Trophoblast cell (in vitro differentiated cells and primary cell): Measurements from ENCODE around the gene IFI30.
A peak's percentile ranks its signal among the peaks of the same experiment; 100 is the strongest.

Source experiments
- DNase-seq, 2 donors: peaks; one replicate each; pipeline ENCODE4 v3.0.0-alpha.2; 2016
- H2AFZ ChIP-seq: 2 replicates; pipeline ENCODE4 v1.6.1; 2013; ENCODE audit warnings: low read length, moderate library complexity, mild to moderate bottlenecking; ENCODE audit not compliant: insufficient read depth, poor library complexity
- H2AK5ac ChIP-seq: 2 replicates; pipeline ENCODE4 v1.6.1; 2013; ENCODE audit warnings: mild to moderate bottlenecking, low read length
- H2BK120ac ChIP-seq: 2 replicates; pipeline ENCODE4 v1.6.1; 2013; ENCODE audit warnings: low read length, mild to moderate bottlenecking, moderate library complexity; ENCODE audit not compliant: insufficient read depth, poor library complexity
- H2BK12ac ChIP-seq: 2 replicates; pipeline ENCODE4 v1.6.1; 2013; ENCODE audit warnings: mild to moderate bottlenecking, low read length, moderate library complexity
- H2BK5ac ChIP-seq: 2 replicates; pipeline ENCODE4 v1.6.1; 2013; ENCODE audit warnings: low read length, low read depth, moderate library complexity, mild to moderate bottlenecking; ENCODE audit not compliant: poor library complexity
- H3K14ac ChIP-seq: 2 replicates; pipeline ENCODE4 v1.6.1; 2013; ENCODE audit warnings: mild to moderate bottlenecking, low read length
- H3K18ac ChIP-seq: 2 replicates; pipeline ENCODE4 v1.6.1; 2013; ENCODE audit warnings: mild to moderate bottlenecking, low read length
- H3K23ac ChIP-seq: 2 replicates; pipeline ENCODE4 v1.6.1; 2013; ENCODE audit warnings: low read length
- H3K27ac ChIP-seq: 2 replicates; pipeline ENCODE4 v1.5.1; 2013; ENCODE audit warnings: low read depth, mild to moderate bottlenecking, inconsistent platforms, low read length, moderate library complexity
- H3K27me3 ChIP-seq: 2 replicates; pipeline ENCODE4 v1.6.1; 2013; ENCODE audit warnings: inconsistent platforms, mild to moderate bottlenecking, low read length, moderate library complexity; ENCODE audit not compliant: insufficient read depth
- H3K36me3 ChIP-seq, 2 experiments: 1 replicate in 1 of 2; 2 replicates in 1 of 2; pipeline ENCODE4 v1.6.1; 2013; ENCODE audit warnings: low read length in 2 of 2, mild to moderate bottlenecking in 2 of 2, moderate library complexity in 1 of 2; ENCODE audit not compliant: insufficient read depth in 2 of 2, control insufficient read depth in 1 of 2
- H3K4ac ChIP-seq: 2 replicates; pipeline ENCODE4 v1.6.1; 2013; ENCODE audit warnings: low read depth, mild to moderate bottlenecking, low read length, moderate library complexity
- H3K4me1 ChIP-seq, 2 experiments: 1 replicate in 1 of 2; 2 replicates in 1 of 2; pipeline ENCODE4 v1.6.1; 2013; ENCODE audit warnings: low read length in 2 of 2, mild to moderate bottlenecking in 2 of 2, moderate library complexity in 1 of 2; ENCODE audit not compliant: insufficient read depth in 2 of 2, control insufficient read depth in 1 of 2
- H3K4me2 ChIP-seq: 2 replicates; pipeline ENCODE4 v1.6.1; 2013; ENCODE audit warnings: inconsistent platforms, mild to moderate bottlenecking, low read length, moderate library complexity
- H3K4me3 ChIP-seq: 2 replicates; pipeline ENCODE4 v1.5.1; 2013; ENCODE audit warnings: mild to moderate bottlenecking, low read depth, low read length, inconsistent platforms
- H3K79me1 ChIP-seq: one replicate; pipeline ENCODE4 v1.6.1; 2013; ENCODE audit warnings: low read length
- H3K79me2 ChIP-seq: 2 replicates; pipeline ENCODE4 v1.6.1; 2013; ENCODE audit warnings: low read length, mild to moderate bottlenecking; ENCODE audit not compliant: control insufficient read depth, insufficient read depth, poor library complexity
- H3K9ac ChIP-seq: 2 replicates; pipeline ENCODE4 v1.6.1; 2013; ENCODE audit warnings: mild to moderate bottlenecking, low read length
- H3K9me3 ChIP-seq: 2 replicates; pipeline ENCODE4 v1.6.1; 2013; ENCODE audit warnings: low read depth, mild to moderate bottlenecking, control low read depth, inconsistent platforms, low read length; ENCODE audit not compliant: insufficient read depth
- H4K12ac ChIP-seq: 2 replicates; pipeline ENCODE4 v1.6.1; 2013; ENCODE audit warnings: low read depth, mild to moderate bottlenecking, low read length, moderate library complexity
- H4K8ac ChIP-seq: 2 replicates; pipeline ENCODE4 v1.6.1; 2013; ENCODE audit warnings: low read depth, mild to moderate bottlenecking, low read length, moderate library complexity
- H4K91ac ChIP-seq: one replicate; pipeline ENCODE4 v1.6.1; 2013; ENCODE audit warnings: low read depth, mild to moderate bottlenecking, low read length, moderate library complexity
- WGBS: extraction: QIAGEN DNeasy Blood & Tissue Kit; methylation state at CpG from one replicate; pipeline ENCODE4 v1.1.7; 2013; ENCODE audit warnings: missing lambda C conversion rate; ENCODE audit not compliant: insufficient read length, insufficient coverage; ENCODE audit errors: extremely low coverage; 5-methylcytosine and 5-hydroxymethylcytosine counted together

IFI30 gene

DNA sequence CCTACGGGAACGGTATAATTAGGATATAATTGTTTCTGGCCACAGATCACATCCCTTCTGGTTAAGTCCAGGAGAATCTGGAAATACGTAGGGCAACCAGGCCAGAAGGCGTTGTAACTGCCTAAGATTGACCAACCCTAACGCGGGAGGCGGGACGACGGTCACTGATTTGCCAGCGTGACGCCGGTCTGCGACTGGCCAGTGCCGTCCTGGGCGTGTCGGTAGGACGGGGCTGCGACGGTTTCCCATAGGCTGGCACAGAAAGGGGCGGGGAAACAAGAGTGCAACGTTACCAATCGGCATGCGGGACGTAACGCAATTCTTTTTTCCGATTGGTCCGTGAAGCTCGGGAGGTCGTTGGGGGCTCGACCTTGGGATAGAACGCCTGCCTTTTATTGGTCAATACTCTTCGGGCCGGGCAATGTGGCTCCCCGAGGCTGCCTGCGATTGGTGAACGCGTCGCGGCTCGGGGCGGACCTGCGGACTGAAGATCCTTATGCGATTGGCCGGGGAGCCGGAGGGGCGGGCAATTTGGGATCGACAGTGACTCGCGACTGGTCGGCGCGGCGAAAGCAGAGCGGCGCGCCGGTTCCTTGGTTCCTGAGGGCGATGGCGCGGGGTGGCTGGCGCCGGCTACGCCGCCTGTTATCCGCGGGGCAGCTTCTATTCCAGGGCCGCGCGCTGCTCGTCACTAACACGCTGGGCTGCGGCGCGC lies 19.2 kb downstream of the IFI30 start, which contains the start of gene MPV17L2:
Gene MPV17L2 (plus strand): TSS at position 546 of the 715 bp plus-strand sequence. CDS start 64 bp downstream, at position 610.
- Histone ChIP-seq H4K91ac (peak within 1 kb of the TSS; percentile 74), H3K4me3 (peak within 1 kb of the TSS; percentile 99), H2AFZ (peak within 1 kb of the TSS; percentile 80), H2BK12ac (peak within 1 kb of the TSS; percentile 5), H2BK120ac (peak within 1 kb of the TSS; percentile 73), H3K4me1 (peaks cover 15 to 17% of the 10 kb centered on the region in 2 experiments), H3K79me1 (peaks cover 6% of the 10 kb centered on the region), H3K4ac (peak within 1 kb of the TSS; percentile 8), H3K27ac (peak within 1 kb of the TSS; percentile 51), H3K79me2 (peaks cover 6% of the 10 kb centered on the region), H2BK5ac (peak within 1 kb of the TSS; percentile 35), H4K8ac (peak within 1 kb of the TSS; percentile 85), H3K4me2 (peak within 1 kb of the TSS; percentile 94), H3K36me3 (peaks cover 11 to 12% of the 10 kb centered on the region in 2 experiments), H3K9me3 (no peaks in the 10 kb centered on the region), H3K23ac (no peak within 1 kb of the TSS), H3K27me3 (no peaks in the 10 kb centered on the region), H3K14ac (peak within 1 kb of the TSS; percentile 75), H2AK5ac (peak within 1 kb of the TSS; percentile 44), H3K9ac (peak within 1 kb of the TSS; percentile 73), H4K12ac (peak within 1 kb of the TSS; percentile 75), H3K18ac (peak within 1 kb of the TSS; percentile 69)
- WGBS, result no CpG with 5 or more reads among the region's 74 CpGs
- peak; percentile 100 for DNase-seq

DNA sequence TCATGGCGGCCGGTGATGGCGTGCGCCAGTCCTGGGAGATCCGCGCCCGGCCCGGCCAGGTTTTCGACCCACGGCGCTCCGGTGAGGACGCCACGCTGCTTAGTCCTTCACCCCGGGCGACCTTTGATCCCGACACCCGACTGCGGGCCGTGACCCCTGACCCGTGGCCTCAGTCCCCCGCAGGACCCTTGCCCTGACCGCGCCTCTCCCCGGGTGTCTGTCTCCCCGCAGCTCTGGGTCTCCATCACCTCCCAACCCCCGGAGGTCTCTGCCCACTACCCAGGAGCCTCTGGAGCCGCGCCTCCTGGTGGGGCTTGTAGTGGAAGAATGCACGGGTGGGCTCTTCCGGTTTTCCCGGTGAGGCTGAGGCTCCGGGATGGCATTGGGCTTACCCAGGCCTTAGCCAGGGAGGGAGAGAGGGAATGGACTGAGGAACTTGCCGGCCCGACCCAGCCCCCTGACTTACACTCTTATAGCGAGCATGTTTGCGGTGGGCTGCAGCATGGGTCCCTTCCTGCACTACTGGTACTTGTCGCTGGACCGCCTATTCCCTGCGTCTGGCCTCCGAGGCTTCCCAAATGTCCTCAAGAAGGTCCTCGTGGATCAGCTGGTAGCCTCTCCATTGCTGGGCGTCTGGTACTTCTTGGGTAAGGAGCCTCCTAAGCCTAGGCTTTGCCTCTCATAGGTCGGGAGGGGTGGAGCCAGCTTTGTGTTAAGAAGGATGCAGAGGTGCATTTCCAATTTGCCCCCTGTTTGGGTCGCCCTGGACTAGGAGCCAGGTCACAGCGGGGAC lies 20.0 kb downstream of the IFI30 start:
- H4K12ac ChIP-seq, result peak overlapping the region; percentile 75
- H3K79me2 ChIP-seq, result peaks cover 6% of the 10 kb centered on the region
- H3K79me1 ChIP-seq, result peaks cover 6% of the 10 kb centered on the region
- H4K8ac ChIP-seq, result peak overlapping the region; percentile 85
- H3K4me1 ChIP-seq, result peaks cover 15 to 17% of the 10 kb centered on the region in 2 experiments
- DNase-seq, result no peak
- peak overlapping the region; percentile 94 for H3K4me2 ChIP-seq
- H3K9ac ChIP-seq, result peak overlapping the region; percentile 73
- peaks cover 11 to 12% of the 10 kb centered on the region in 2 experiments for H3K36me3 ChIP-seq
- no peak overlapping the region for H3K23ac ChIP-seq
- H3K27ac ChIP-seq, result peak overlapping the region; percentile 51
- peak overlapping the region; percentile 99 for H3K4me3 ChIP-seq
- peak overlapping the region; percentile 75 for H3K14ac ChIP-seq
- peak overlapping the region; percentile 69 for H3K18ac ChIP-seq
- peak overlapping the region; percentile 73 for H2BK120ac ChIP-seq
- H4K91ac ChIP-seq, result peak overlapping the region; percentile 74
- no CpG with 5 or more reads among the region's 46 CpGs for WGBS
- H3K9me3 ChIP-seq, result no peaks in the 10 kb centered on the region
- peak overlapping the region; percentile 5 for H2BK12ac ChIP-seq
- no peaks in the 10 kb centered on the region for H3K27me3 ChIP-seq
- peak overlapping the region; percentile 8 for H3K4ac ChIP-seq
- H2AK5ac ChIP-seq, result peak overlapping the region; percentile 42
- H2BK5ac ChIP-seq, result peak overlapping the region; percentile 35
- H2AFZ ChIP-seq, result peak overlapping the region; percentile 80

DNA sequence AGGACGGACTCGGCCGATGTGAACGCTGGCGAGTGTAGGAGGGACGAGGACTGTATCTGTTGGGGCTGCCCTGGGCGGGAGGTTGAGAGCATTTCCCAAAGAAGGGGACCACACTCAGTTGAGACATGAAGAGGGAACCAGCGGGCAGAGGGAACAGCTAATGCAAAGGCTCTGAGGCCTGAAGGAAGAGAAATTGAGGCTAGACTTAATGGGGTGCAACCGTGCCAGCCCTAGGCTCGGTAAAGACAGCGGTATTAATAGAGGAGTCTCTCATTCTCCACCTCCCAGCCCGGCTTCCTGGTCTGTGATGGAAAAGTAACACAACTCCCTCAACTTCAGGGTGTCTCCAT lies 20.5 kb downstream of the IFI30 start:
- Histone ChIP-seq H2BK12ac (no peak overlapping the region), H2BK5ac (no peak overlapping the region), H3K18ac (peak overlapping the region; percentile 63), H4K91ac (no peak overlapping the region), H3K4ac (no peak overlapping the region), H2BK120ac (no peak overlapping the region), H2AK5ac (peak overlapping the region; percentile 42), H3K9me3 (no peaks in the 10 kb centered on the region), H3K4me3 (peak overlapping the region; percentile 99), H4K12ac (peak overlapping the region; percentile 12), H3K79me2 (peaks cover 6% of the 10 kb centered on the region), H3K4me2 (peak overlapping the region; percentile 94), H3K79me1 (peaks cover 6% of the 10 kb centered on the region), H3K23ac (no peak overlapping the region), H3K27ac (no peak overlapping the region), H4K8ac (peak overlapping the region; percentile 85), H2AFZ (peak overlapping the region; percentile 53), H3K27me3 (no peaks in the 10 kb centered on the region), H3K36me3 (peaks cover 11 to 12% of the 10 kb centered on the region in 2 experiments), H3K4me1 (peaks cover 15 to 17% of the 10 kb centered on the region in 2 experiments), H3K14ac (no peak overlapping the region), H3K9ac (no peak overlapping the region)
- DNase-seq, result no peak
- WGBS, result no CpG with 5 or more reads among the region's 12 CpGs

DNA sequence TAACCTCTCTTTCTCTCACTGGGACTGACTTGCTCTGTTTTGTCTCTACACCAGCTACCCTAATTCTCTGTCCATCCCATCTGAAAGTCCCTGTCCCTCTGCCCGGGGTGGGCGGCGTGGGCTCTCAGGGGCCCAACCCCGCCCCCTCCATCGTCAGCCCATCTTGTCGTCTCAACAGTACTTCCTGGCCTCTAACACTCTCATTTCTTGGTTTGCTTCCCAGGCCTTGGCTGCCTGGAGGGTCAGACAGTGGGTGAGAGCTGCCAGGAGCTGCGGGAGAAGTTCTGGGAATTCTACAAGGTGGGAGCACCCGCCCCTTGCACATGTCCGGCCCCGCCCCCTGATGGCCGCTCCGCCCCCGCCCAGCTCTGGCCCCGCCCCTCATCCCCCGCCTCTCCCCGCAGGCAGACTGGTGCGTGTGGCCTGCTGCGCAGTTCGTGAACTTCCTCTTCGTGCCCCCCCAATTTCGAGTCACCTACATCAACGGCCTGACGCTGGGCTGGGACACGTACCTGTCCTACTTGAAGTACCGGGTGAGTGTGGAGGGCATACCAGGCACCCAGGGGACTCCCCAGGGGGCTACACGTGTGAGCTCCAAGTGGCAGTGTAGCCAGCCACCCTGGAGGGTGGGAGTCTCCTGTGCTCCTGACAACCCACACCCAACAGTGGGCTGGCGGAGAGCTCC lies 21.1 kb downstream of the IFI30 start:
- H3K79me1 ChIP-seq, result peaks cover 6% of the 10 kb centered on the region
- H3K9me3 ChIP-seq, result no peaks in the 10 kb centered on the region
- H3K4me2 ChIP-seq, result no peak overlapping the region
- H2BK120ac ChIP-seq, result no peak overlapping the region
- H3K23ac ChIP-seq, result no peak overlapping the region
- H3K4ac ChIP-seq, result no peak overlapping the region
- H2BK5ac ChIP-seq, result no peak overlapping the region
- H3K4me1 ChIP-seq, result peaks cover 15 to 17% of the 10 kb centered on the region in 2 experiments
- H3K14ac ChIP-seq, result no peak overlapping the region
- H3K36me3 ChIP-seq, result peaks cover 11 to 12% of the 10 kb centered on the region in 2 experiments
- no peak overlapping the region for H3K27ac ChIP-seq
- H2AFZ ChIP-seq, result no peak overlapping the region
- no peak overlapping the region for H4K91ac ChIP-seq
- no peaks in the 10 kb centered on the region for H3K27me3 ChIP-seq
- WGBS, result no CpG with 5 or more reads among the region's 27 CpGs
- H2AK5ac ChIP-seq, result no peak overlapping the region
- no peak overlapping the region for H4K8ac ChIP-seq
- no peak overlapping the region for H3K18ac ChIP-seq
- no peak overlapping the region for H3K4me3 ChIP-seq
- H2BK12ac ChIP-seq, result no peak overlapping the region
- no peak overlapping the region for H4K12ac ChIP-seq
- peaks cover 6% of the 10 kb centered on the region for H3K79me2 ChIP-seq
- DNase-seq, result peak in 1 of 2 donors; percentile 23
- no peak overlapping the region for H3K9ac ChIP-seq
